HL-60 (cell line): ENCODE measurements around the gene HPS4.

Experiments used
- GABPA ChIP-seq: IDR thresholded peaks from 2 replicates; pipeline ENCODE4 v1.6.1; 2012; ENCODE audit warnings: low read depth
- POLR2AphosphoS5 ChIP-seq: IDR thresholded peaks from 2 replicates; pipeline ENCODE4 v1.6.1; 2012; ENCODE audit warnings: low read depth
- TF ChIP-seq, protein P1 (sequence below): IDR thresholded peaks from one replicate; pipeline ENCODE4 v1.5.1; 2011; ENCODE audit warnings: low read length, control low read depth, inconsistent platforms; ENCODE audit not compliant: insufficient read depth
- TF ChIP-seq, protein P2 (sequence below): IDR thresholded peaks from 2 replicates; pipeline ENCODE4 v1.6.1; 2012; ENCODE audit warnings: low read depth; ENCODE audit not compliant: insufficient replicate concordance

DNA sequence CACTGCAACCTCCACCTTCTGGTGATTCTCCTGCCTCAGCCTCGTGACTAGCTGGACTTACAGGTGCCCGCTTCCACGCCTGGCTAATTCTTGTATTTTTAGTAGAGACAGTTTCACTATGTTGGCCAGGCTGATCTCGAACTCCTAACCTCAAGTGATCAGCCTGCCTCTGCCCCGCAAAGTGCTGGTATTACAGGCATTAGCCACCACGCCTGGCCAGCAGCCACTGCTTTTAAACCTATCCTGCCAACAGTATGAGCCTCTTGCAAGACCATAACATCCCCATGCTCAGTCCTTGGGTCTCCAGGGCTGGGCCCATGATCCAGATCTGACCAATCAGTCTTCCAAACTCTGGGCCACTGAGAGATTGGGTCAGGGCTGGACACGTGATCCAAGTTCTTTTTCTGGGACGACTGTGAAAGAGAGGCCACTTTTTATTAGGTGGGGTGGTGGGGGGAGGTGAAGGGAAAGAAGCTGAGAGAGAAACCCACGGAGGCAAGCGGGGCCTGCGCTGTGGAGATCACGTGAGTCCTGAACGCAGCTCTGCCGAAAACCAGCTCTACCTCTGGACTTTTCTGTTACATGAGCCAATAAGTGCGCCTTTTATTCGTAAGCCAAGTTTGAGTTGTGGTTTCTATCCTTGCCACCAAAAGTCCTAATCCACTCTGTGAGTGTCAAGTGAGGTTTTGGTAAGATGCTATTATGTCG lies 36.6 kb downstream of the HPS4 start:
- TF ChIP-seq, protein P1, sequence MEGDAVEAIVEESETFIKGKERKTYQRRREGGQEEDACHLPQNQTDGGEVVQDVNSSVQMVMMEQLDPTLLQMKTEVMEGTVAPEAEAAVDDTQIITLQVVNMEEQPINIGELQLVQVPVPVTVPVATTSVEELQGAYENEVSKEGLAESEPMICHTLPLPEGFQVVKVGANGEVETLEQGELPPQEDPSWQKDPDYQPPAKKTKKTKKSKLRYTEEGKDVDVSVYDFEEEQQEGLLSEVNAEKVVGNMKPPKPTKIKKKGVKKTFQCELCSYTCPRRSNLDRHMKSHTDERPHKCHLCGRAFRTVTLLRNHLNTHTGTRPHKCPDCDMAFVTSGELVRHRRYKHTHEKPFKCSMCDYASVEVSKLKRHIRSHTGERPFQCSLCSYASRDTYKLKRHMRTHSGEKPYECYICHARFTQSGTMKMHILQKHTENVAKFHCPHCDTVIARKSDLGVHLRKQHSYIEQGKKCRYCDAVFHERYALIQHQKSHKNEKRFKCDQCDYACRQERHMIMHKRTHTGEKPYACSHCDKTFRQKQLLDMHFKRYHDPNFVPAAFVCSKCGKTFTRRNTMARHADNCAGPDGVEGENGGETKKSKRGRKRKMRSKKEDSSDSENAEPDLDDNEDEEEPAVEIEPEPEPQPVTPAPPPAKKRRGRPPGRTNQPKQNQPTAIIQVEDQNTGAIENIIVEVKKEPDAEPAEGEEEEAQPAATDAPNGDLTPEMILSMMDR, result no peak
- TF ChIP-seq POLR2AphosphoS5, result no peak
- TF ChIP-seq, protein P2, sequence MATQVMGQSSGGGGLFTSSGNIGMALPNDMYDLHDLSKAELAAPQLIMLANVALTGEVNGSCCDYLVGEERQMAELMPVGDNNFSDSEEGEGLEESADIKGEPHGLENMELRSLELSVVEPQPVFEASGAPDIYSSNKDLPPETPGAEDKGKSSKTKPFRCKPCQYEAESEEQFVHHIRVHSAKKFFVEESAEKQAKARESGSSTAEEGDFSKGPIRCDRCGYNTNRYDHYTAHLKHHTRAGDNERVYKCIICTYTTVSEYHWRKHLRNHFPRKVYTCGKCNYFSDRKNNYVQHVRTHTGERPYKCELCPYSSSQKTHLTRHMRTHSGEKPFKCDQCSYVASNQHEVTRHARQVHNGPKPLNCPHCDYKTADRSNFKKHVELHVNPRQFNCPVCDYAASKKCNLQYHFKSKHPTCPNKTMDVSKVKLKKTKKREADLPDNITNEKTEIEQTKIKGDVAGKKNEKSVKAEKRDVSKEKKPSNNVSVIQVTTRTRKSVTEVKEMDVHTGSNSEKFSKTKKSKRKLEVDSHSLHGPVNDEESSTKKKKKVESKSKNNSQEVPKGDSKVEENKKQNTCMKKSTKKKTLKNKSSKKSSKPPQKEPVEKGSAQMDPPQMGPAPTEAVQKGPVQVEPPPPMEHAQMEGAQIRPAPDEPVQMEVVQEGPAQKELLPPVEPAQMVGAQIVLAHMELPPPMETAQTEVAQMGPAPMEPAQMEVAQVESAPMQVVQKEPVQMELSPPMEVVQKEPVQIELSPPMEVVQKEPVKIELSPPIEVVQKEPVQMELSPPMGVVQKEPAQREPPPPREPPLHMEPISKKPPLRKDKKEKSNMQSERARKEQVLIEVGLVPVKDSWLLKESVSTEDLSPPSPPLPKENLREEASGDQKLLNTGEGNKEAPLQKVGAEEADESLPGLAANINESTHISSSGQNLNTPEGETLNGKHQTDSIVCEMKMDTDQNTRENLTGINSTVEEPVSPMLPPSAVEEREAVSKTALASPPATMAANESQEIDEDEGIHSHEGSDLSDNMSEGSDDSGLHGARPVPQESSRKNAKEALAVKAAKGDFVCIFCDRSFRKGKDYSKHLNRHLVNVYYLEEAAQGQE, result no peak
- TF ChIP-seq GABPA, result no peak
